WTC11 (cell line): ENCODE results near the gene FBXO9. TPM values are rescaled to one million over a fixed set of nuclear protein-coding genes. Genes with fewer than 3 reads are reported as not detected.
A peak's percentile ranks its signal among the peaks of the same experiment; 100 is the strongest.

Experiments used
- ATAC-seq: fragments of 200-7000 bp; cut with Tn5 transposase; 2 replicates; pipeline ENCODE4 v1.10.0; 2021; ENCODE audit warnings: mild to moderate bottlenecking, moderate library complexity
- CTCF ChIA-PET: fragments of 300-600 bp; sonication (Branson Sonifier 250); formaldehyde crosslinking; loops from one replicate; lab custom pipeline; 2021; ENCODE audit warnings: antibody characterized with exemption; lab: Charles Lee
- POLR2A ChIA-PET: fragments of 350-600 bp; sonication (Branson Sonifier 250); formaldehyde crosslinking; loops from one replicate; lab custom pipeline; 2021; ENCODE audit warnings: antibody characterized with exemption; lab: Charles Lee
- DNase-seq: peaks from one replicate; pipeline ENCODE4 v3.0.0; 2021; ENCODE audit warnings: low spot score
- H3K27ac Mint-ChIP-seq: 2 replicates; pipeline ENCODE4 v1.8.0; 2021; ENCODE audit warnings: mixed read lengths
- H3K27me3 Mint-ChIP-seq: 2 replicates; pipeline ENCODE4 v1.8.0; 2021; ENCODE audit warnings: low read depth, mild to moderate bottlenecking, moderate library complexity, mixed read lengths
- H3K36me3 Mint-ChIP-seq: 2 replicates; pipeline ENCODE4 v1.8.0; 2021; ENCODE audit warnings: mixed read lengths
- H3K4me1 Mint-ChIP-seq: 2 replicates; pipeline ENCODE4 v1.8.0; 2022; ENCODE audit warnings: mixed read lengths
- H3K4me3 Mint-ChIP-seq: 2 replicates; pipeline ENCODE4 v1.8.0; 2021; ENCODE audit warnings: mild to moderate bottlenecking, moderate library complexity, mixed read lengths
- H3K9me3 Mint-ChIP-seq: 2 replicates; pipeline ENCODE4 v1.8.0; 2021; ENCODE audit warnings: mixed read lengths
- ATF1 ChIP-seq: sonication (generic); formaldehyde crosslinking; IDR thresholded peaks from 2 replicates; pipeline ENCODE4 v1.8.1; 2023; ENCODE audit warnings: mild to moderate bottlenecking, moderate library complexity, missing genetic modification reagents
- E2F1 ChIP-seq: sonication (generic); formaldehyde crosslinking; IDR thresholded peaks from 2 replicates; pipeline ENCODE4 v1.8.0; 2022; ENCODE audit warnings: mild to moderate bottlenecking, missing genetic modification reagents
- ELF4 ChIP-seq: sonication (generic); formaldehyde crosslinking; IDR thresholded peaks from 2 replicates; pipeline ENCODE4 v1.8.1; 2022; ENCODE audit warnings: low read depth, mild to moderate bottlenecking, moderate library complexity, missing genetic modification reagents
- FOXK1 ChIP-seq: sonication (generic); formaldehyde crosslinking; IDR thresholded peaks from 2 replicates; pipeline ENCODE4 v1.8.0; 2022; ENCODE audit warnings: mild to moderate bottlenecking, moderate library complexity, missing genetic modification reagents
- FOXP1 ChIP-seq: sonication (generic); formaldehyde crosslinking; IDR thresholded peaks from 2 replicates; pipeline ENCODE4 v1.8.0; 2022; ENCODE audit warnings: missing genetic modification reagents, mild to moderate bottlenecking, moderate library complexity, borderline replicate concordance
- GABPB1 ChIP-seq: sonication (generic); formaldehyde crosslinking; IDR thresholded peaks from 2 replicates; pipeline ENCODE4 v1.8.1; 2023; ENCODE audit warnings: mild to moderate bottlenecking, missing genetic modification reagents
- NFATC4 ChIP-seq: fragments of 250-450 bp; sonication (Bioruptor Pico); IDR thresholded peaks from 2 replicates; pipeline ENCODE4 v1.9.0; 2021; ENCODE audit warnings: mild to moderate bottlenecking
- NFE2L1 ChIP-seq: sonication (generic); formaldehyde crosslinking; IDR thresholded peaks from 2 replicates; pipeline ENCODE4 v1.8.1; 2023; ENCODE audit warnings: missing genetic modification reagents
- NFYB ChIP-seq: sonication (generic); formaldehyde crosslinking; conservative IDR thresholded peaks from 2 replicates; pipeline ENCODE4 v1.8.0; 2022; ENCODE audit warnings: low read depth, missing genetic modification reagents
- PREB ChIP-seq: sonication (generic); formaldehyde crosslinking; IDR thresholded peaks from 2 replicates; pipeline ENCODE4 v1.8.1; 2022; ENCODE audit warnings: mild to moderate bottlenecking, missing genetic modification reagents, moderate library complexity, borderline replicate concordance
- PRRX2 ChIP-seq: fragments of 250-450 bp; sonication (Bioruptor Pico); IDR thresholded peaks from 2 replicates; pipeline ENCODE4 v1.8.0; 2021; ENCODE audit warnings: mild to moderate bottlenecking
- RORB ChIP-seq: fragments of 250-450 bp; sonication (Bioruptor Pico); IDR thresholded peaks from 2 replicates; pipeline ENCODE4 v1.9.0; 2021; ENCODE audit warnings: mild to moderate bottlenecking
- SOX15 ChIP-seq: fragments of 250-450 bp; sonication (Bioruptor Pico); IDR thresholded peaks from 2 replicates; pipeline ENCODE4 v1.9.0; 2021; ENCODE audit warnings: mild to moderate bottlenecking
- SP1 ChIP-seq: sonication (generic); formaldehyde crosslinking; conservative IDR thresholded peaks from 2 replicates; pipeline ENCODE4 v1.8.1; 2022; ENCODE audit warnings: missing genetic modification reagents
- TCF7 ChIP-seq: sonication (generic); formaldehyde crosslinking; IDR thresholded peaks from 2 replicates; pipeline ENCODE4 v1.8.0; 2022; ENCODE audit warnings: mild to moderate bottlenecking, low read depth, missing genetic modification reagents, moderate library complexity
- ZNF121 ChIP-seq: sonication (generic); formaldehyde crosslinking; IDR thresholded peaks from 2 replicates; pipeline ENCODE4 v1.8.0; 2023; ENCODE audit warnings: missing genetic modification reagents
- total RNA-seq: library from RNA; stranded (reverse); gene quantifications from 3 replicates; pipeline ENCODE4 v1.2.3, GENCODE V29; 2021
- TF ChIP-seq, protein P1 (sequence below): sonication (generic); formaldehyde crosslinking; IDR thresholded peaks from 2 replicates; pipeline ENCODE4 v1.8.1; 2023; ENCODE audit warnings: mild to moderate bottlenecking, moderate library complexity, missing genetic modification reagents
- TF ChIP-seq, protein P2 (sequence below): sonication (generic); formaldehyde crosslinking; IDR thresholded peaks from 2 replicates; pipeline ENCODE4 v1.8.1; 2023; ENCODE audit warnings: mild to moderate bottlenecking, missing genetic modification reagents, moderate library complexity
- TF ChIP-seq, protein P3 (sequence below): sonication (generic); formaldehyde crosslinking; IDR thresholded peaks from 2 replicates; pipeline ENCODE4 v1.8.1; 2022; ENCODE audit warnings: low read depth, mild to moderate bottlenecking, moderate library complexity, missing genetic modification reagents, borderline replicate concordance

The FBXO9 gene
- total RNA-seq, 1 experiment from 2014 or later, result 54.4 TPM

DNA sequence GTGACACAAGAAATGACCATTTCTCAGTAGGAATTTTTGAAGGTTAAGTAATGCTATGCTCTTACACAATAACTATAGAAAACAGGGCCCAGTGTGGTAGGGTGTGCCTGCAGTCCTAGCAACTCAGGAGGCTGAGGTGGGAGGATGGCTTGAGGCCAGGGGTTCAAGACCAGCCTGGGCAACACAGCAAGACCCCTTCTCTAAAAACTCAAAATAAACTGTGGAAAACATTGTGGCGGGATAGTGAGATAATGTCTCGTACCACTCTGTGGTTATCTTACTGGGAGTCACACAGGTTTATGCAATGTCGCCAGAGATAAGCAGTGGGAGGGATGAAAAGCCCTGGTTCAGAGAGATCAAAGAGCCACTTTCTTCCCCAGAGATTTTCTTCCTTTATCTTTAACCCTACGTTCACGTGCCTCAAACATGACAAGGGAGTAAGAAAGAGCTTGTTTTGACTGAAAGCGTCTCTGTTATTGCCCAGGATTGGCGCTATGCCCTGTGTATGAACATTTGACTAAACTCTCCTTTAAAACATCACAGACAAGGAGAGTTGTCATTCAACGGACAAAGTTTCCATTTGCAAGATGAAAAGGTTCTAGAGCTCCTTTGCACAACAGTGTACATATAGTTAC, 69.5 kb downstream of the FBXO9 start:
- no peak for ATAC-seq
- Mint-ChIP-seq H3K27me3 (no peaks in the 10 kb centered on the region), H3K4me1 (0 out of 2 replicates have a peak, but pooled peaks cover 4% of the 10 kb centered on the region), H3K36me3 (no peaks in the 10 kb centered on the region), H3K4me3 (no peak overlapping the region), H3K9me3 (no peaks in the 10 kb centered on the region), H3K27ac (no peak overlapping the region)
- peak; percentile 70 for TF ChIP-seq ZNF121 (CRISPR knock-in tag)
- TF ChIP-seq RORB (CRISPR knock-in tag), result no peak
- TF ChIP-seq FOXK1, result no peak
- peak; percentile 89 for TF ChIP-seq GABPB1 (CRISPR knock-in tag)
- no peak for DNase-seq
- CTCF ChIA-PET, result no interaction called here
- POLR2A ChIA-PET, result no interaction called here

- CTCF ChIA-PET, result no interaction called here
- Mint-ChIP-seq H3K27ac (no peak overlapping the region), H3K9me3 (no peaks in the 10 kb centered on the region), H3K4me1 (0 out of 2 replicates have a peak, but pooled peaks cover 4% of the 10 kb centered on the region), H3K4me3 (no peak overlapping the region), H3K36me3 (no peaks in the 10 kb centered on the region), H3K27me3 (no peaks in the 10 kb centered on the region)
- TF ChIP-seq E2F1 (CRISPR knock-in tag) (no peak), SP1 (no peak), ATF1 (CRISPR knock-in tag) (no peak), ELF4 (CRISPR knock-in tag) (no peak), PREB (CRISPR knock-in tag) (no peak), TCF7 (no peak), NFE2L1 (no peak), FOXP1 (CRISPR knock-in tag) (no peak), SOX15 (no peak), NFYB (CRISPR knock-in tag) (no peak), RORB (CRISPR knock-in tag) (no peak), NFATC4 (CRISPR knock-in tag) (no peak), PRRX2 (CRISPR knock-in tag) (no peak)
- TF ChIP-seq, protein P1, sequence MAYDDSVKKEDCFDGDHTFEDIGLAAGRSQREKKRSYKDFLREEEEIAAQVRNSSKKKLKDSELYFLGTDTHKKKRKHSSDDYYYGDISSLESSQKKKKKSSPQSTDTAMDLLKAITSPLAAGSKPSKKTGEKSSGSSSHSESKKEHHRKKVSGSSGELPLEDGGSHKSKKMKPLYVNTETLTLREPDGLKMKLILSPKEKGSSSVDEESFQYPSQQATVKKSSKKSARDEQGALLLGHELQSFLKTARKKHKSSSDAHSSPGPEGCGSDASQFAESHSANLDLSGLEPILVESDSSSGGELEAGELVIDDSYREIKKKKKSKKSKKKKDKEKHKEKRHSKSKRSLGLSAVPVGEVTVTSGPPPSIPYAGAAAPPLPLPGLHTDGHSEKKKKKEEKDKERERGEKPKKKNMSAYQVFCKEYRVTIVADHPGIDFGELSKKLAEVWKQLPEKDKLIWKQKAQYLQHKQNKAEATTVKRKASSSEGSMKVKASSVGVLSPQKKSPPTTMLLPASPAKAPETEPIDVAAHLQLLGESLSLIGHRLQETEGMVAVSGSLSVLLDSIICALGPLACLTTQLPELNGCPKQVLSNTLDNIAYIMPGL, result no peak
- TF ChIP-seq, protein P2, sequence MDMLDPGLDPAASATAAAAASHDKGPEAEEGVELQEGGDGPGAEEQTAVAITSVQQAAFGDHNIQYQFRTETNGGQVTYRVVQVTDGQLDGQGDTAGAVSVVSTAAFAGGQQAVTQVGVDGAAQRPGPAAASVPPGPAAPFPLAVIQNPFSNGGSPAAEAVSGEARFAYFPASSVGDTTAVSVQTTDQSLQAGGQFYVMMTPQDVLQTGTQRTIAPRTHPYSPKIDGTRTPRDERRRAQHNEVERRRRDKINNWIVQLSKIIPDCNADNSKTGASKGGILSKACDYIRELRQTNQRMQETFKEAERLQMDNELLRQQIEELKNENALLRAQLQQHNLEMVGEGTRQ (CRISPR knock-in tag), result no peak
- TF ChIP-seq, protein P3, sequence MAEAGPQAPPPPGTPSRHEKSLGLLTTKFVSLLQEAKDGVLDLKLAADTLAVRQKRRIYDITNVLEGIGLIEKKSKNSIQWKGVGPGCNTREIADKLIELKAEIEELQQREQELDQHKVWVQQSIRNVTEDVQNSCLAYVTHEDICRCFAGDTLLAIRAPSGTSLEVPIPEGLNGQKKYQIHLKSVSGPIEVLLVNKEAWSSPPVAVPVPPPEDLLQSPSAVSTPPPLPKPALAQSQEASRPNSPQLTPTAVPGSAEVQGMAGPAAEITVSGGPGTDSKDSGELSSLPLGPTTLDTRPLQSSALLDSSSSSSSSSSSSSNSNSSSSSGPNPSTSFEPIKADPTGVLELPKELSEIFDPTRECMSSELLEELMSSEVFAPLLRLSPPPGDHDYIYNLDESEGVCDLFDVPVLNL (CRISPR knock-in tag), result no peak
- POLR2A ChIA-PET, result no interaction called here
- DNase-seq (no peak), ATAC-seq (no peak)
Measured at GRCh38 chr6:53136000-53136609, 70.9 kb downstream of the FBXO9 start.
